ENCODE data around the gene ARAP3. TPM values are rescaled to one million over a fixed set of nuclear protein-coding genes. Genes with fewer than 3 reads are reported as not detected.

ARAP3 gene
- total and polyA plus RNA-seq, 9 of the 15 experiments (the other 6 are each of a cell fraction or from before 2014, with no cell fraction given): 0.83 to 25.7 (median 6.4) TPM

DNA sequence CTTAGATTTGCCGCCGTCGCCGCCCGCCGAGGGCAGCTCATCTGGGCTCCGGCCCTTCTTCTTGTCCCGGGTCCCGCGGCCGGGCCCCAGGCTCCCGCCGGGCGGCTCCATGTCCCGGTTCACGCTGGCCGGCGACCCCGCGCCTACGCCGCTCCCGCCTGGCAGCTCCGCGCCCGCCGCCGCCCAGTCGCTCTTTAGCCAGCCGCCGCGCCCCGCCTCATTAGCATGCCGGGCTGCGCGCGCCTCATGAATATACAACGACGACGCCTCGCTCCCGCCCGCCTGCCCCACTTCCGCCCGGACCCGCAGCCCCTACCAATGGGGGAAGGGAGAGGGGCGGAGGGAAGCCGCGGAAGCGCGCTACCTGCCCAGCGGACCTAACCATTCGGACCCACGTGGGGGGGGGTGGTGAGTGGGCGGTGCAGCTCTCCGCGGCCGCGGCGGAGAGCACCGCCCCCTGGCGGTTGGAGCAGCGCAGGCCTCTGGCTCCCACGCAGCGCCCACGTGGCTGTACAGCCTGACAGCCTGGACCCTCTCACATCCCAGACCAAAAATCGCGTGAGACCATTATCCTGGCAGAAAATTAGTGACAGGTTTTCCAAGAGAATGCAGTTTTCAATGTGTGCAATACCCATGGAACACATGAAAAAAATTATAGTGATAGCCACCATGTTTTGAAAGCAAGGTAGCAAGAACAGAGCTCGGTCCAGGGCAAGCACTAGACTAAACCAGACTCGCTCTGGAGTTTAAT, 63.1 kb downstream of the ARAP3 start, which contains the start of gene DIAPH1 (continued):
- peak; percentile 47 for TF ChIP-seq NUFIP1 (IDR thresholded peaks at IDR 0.05; ENCODE audit: partially characterized antibody)
- no peak for TF ChIP-seq KDM1A (IDR thresholded peaks at IDR 0.05)
- TF ChIP-seq, protein P1, sequence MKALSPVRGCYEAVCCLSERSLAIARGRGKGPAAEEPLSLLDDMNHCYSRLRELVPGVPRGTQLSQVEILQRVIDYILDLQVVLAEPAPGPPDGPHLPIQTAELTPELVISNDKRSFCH (CRISPR knock-in tag; IDR thresholded peaks at IDR 0.05): no peak
- TF ChIP-seq, protein P1 (tag; IDR thresholded peaks at IDR 0.05): 0 out of 2 replicates have a peak, but pooled peaks have one; percentile 32
- no peak for TF ChIP-seq ZNF224 (CRISPR knock-in tag; IDR thresholded peaks at IDR 0.05)
- TF ChIP-seq KLF10 (CRISPR knock-in tag; IDR thresholded peaks at IDR 0.05): no peak
- TF ChIP-seq, protein P2, sequence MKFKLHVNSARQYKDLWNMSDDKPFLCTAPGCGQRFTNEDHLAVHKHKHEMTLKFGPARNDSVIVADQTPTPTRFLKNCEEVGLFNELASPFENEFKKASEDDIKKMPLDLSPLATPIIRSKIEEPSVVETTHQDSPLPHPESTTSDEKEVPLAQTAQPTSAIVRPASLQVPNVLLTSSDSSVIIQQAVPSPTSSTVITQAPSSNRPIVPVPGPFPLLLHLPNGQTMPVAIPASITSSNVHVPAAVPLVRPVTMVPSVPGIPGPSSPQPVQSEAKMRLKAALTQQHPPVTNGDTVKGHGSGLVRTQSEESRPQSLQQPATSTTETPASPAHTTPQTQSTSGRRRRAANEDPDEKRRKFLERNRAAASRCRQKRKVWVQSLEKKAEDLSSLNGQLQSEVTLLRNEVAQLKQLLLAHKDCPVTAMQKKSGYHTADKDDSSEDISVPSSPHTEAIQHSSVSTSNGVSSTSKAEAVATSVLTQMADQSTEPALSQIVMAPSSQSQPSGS (CRISPR knock-in tag; IDR thresholded peaks at IDR 0.05): no peak
- TF ChIP-seq TAF7 (tag; IDR thresholded peaks at IDR 0.05): no peak
- TF ChIP-seq TBL1XR1 (IDR thresholded peaks at IDR 0.05; ENCODE audit: low read length in 2 of 2): peak; percentile 65 to 78
- no peak for TF ChIP-seq SREBF2 (CRISPR knock-in tag; IDR thresholded peaks at IDR 0.05)
- no peak for TF ChIP-seq TEAD4 (IDR thresholded peaks at IDR 0.05; ENCODE audit: low read length)
- no peak for TF ChIP-seq TEAD4 (CRISPR knock-in tag; IDR thresholded peaks at IDR 0.05; ENCODE audit: borderline replicate concordance)
- peak in 1 of 2 experiments; percentile 77; a peak in 2 of 4 replicates for TF ChIP-seq FOXA3 (CRISPR knock-in tag; conservative IDR thresholded peaks at IDR 0.05 in 1 of 2, IDR thresholded peaks at IDR 0.05 in 1 of 2)
- peak; percentile 92 for TF ChIP-seq FIP1L1 (IDR thresholded peaks at IDR 0.05; ENCODE audit: low read depth, low read length, poor library complexity, severe bottlenecking)
- TF ChIP-seq TSC22D4 (tag; IDR thresholded peaks at IDR 0.05): no peak
- TF ChIP-seq TBP (optimal IDR thresholded peaks at IDR 0.05; ENCODE audit: low read depth, low read length): peak; percentile 51
- TF ChIP-seq CXXC5 (CRISPR knock-in tag; IDR thresholded peaks at IDR 0.05): peak; percentile 93
- TF ChIP-seq TFAM (CRISPR knock-in tag; conservative IDR thresholded peaks at IDR 0.05): no peak
- TF ChIP-seq SRSF3 (IDR thresholded peaks at IDR 0.05; ENCODE audit: insufficient read depth, low read length): no peak
- TF ChIP-seq, protein P3, sequence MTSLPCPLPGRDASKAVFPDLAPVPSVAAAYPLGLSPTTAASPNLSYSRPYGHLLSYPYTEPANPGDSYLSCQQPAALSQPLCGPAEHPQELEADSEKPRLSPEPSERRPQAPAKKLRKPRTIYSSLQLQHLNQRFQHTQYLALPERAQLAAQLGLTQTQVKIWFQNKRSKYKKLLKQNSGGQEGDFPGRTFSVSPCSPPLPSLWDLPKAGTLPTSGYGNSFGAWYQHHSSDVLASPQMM (CRISPR knock-in tag; IDR thresholded peaks at IDR 0.05): no peak
- TF ChIP-seq SMARCC2 (IDR thresholded peaks at IDR 0.05; ENCODE audit: low read depth): no peak

Measured in K562 (cell line).